GM21381 (cell line): ENCODE results near the gene ADGRF4.
"Not testable (repeated sequence)": the region's sequence is repeated elsewhere in the genome, so short reads cannot be mapped to it uniquely, and the experiment has no call there.

Experiments used
- ATAC-seq: cut with Tn5 transposase; IDR thresholded peaks from one replicate; pipeline ENCODE4 v1.9.1; 2021; ENCODE audit warnings: mild to moderate bottlenecking, moderate library complexity; ENCODE audit not compliant: unreplicated experiment

Gene ADGRF4

GRCh38 chr6:47733879-47734558, 35.6 kb downstream of the ADGRF4 start:
- no peak for ATAC-seq

- ATAC-seq: no peak
These were observed 36.6 kb downstream of the ADGRF4 start for GRCh38 chr6:47734831-47735481.

GRCh38 chr6:47736083-47736700, 37.8 kb downstream of the ADGRF4 start:
- no peak for ATAC-seq

GRCh38 chr6:47737406-47737805, 39.0 kb downstream of the ADGRF4 start:
- ATAC-seq: no peak

- ATAC-seq: no peak
These were observed 42.3 kb downstream of the ADGRF4 start for GRCh38 chr6:47740714-47741113.

- peak; percentile 54 for ATAC-seq
These were observed 43.4 kb downstream of the ADGRF4 start for GRCh38 chr6:47741807-47742206.

GRCh38 chr6:47743744-47744143, 45.4 kb downstream of the ADGRF4 start:
- ATAC-seq: no peak

- not testable (repeated sequence) for ATAC-seq
These were observed 46.9 kb downstream of the ADGRF4 start for GRCh38 chr6:47745269-47745668.

- ATAC-seq: no peak
These were observed 51.4 kb downstream of the ADGRF4 start for GRCh38 chr6:47749757-47750156.

- ATAC-seq: no peak
These were observed 54.4 kb downstream of the ADGRF4 start for GRCh38 chr6:47752801-47753200.

GRCh38 chr6:47759364-47759763, 61.0 kb downstream of the ADGRF4 start:
- no peak for ATAC-seq

- ATAC-seq: no peak
These were observed 64.1 kb downstream of the ADGRF4 start for GRCh38 chr6:47762502-47762901.

GRCh38 chr6:47766445-47766844, 68.1 kb downstream of the ADGRF4 start:
- no peak for ATAC-seq

- ATAC-seq: no peak
These were observed 68.7 kb downstream of the ADGRF4 start for GRCh38 chr6:47767102-47767501.

- no peak for ATAC-seq
These were observed 71.6 kb downstream of the ADGRF4 start for GRCh38 chr6:47769982-47770381.
